ENCODE results near the gene SH3BP1. TPM values are rescaled to one million over a fixed set of nuclear protein-coding genes. Genes with fewer than 3 reads are reported as not detected.
"Not testable (repeated sequence)": the region's sequence is repeated elsewhere in the genome, so short reads cannot be mapped to it uniquely, and the experiment has no call there.

The SH3BP1 gene
- total RNA-seq, 1 donor from 2014 or later = 6.9 TPM

- Mint-ChIP-seq H3K4me1 (ENCODE audit: unreplicated experiment) (peaks cover 3% of the 10 kb centered on the region), H3K27ac (ENCODE audit: unreplicated experiment) (no peak overlapping the region), H3K36me3 (ENCODE audit: unreplicated experiment) (peaks cover 2% of the 10 kb centered on the region), H3K9me3 (ENCODE audit: unreplicated experiment) (no peaks in the 10 kb centered on the region), H3K27me3 (ENCODE audit: unreplicated experiment) (no peaks in the 10 kb centered on the region), H3K4me3 (ENCODE audit: unreplicated experiment) (no peak overlapping the region)
- no peak for TF ChIP-seq CTCF (IDR thresholded peaks at IDR 0.05)
- no peak for DNase-seq (ENCODE audit: extremely low spot score, unreplicated experiment)
These were observed 7.8 kb downstream of the SH3BP1 start for GRCh38 chr22:37647317-37647716.

DNA sequence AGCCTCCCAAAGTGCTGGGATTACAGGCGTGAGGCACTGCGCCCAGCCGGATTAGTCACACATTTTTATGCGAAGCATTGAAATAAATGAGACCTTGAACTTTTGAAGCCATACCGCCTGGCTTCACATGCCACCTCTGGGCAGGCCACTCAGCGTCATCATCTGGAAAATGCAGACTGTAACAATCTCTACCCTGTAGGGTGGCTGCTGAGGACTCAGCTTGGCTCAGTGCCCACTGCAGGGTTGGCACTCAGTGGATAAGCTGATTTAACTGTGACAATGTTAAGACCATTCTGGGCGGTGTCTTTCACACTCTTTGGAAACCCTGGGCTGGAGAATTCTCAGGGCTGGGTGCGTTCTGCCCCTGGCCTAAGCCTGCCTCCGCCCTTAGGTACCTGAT, 8.5 kb downstream of the SH3BP1 start:
- Mint-ChIP-seq H3K4me1 (ENCODE audit: unreplicated experiment) (peaks cover 3% of the 10 kb centered on the region), H3K9me3 (ENCODE audit: unreplicated experiment) (no peaks in the 10 kb centered on the region), H3K27me3 (ENCODE audit: unreplicated experiment) (no peaks in the 10 kb centered on the region), H3K27ac (ENCODE audit: unreplicated experiment) (no peak overlapping the region), H3K36me3 (ENCODE audit: unreplicated experiment) (peaks cover 2% of the 10 kb centered on the region), H3K4me3 (ENCODE audit: unreplicated experiment) (no peak overlapping the region)
- no peak for DNase-seq (ENCODE audit: extremely low spot score, unreplicated experiment)
- TF ChIP-seq CTCF (IDR thresholded peaks at IDR 0.05) = no peak

DNA sequence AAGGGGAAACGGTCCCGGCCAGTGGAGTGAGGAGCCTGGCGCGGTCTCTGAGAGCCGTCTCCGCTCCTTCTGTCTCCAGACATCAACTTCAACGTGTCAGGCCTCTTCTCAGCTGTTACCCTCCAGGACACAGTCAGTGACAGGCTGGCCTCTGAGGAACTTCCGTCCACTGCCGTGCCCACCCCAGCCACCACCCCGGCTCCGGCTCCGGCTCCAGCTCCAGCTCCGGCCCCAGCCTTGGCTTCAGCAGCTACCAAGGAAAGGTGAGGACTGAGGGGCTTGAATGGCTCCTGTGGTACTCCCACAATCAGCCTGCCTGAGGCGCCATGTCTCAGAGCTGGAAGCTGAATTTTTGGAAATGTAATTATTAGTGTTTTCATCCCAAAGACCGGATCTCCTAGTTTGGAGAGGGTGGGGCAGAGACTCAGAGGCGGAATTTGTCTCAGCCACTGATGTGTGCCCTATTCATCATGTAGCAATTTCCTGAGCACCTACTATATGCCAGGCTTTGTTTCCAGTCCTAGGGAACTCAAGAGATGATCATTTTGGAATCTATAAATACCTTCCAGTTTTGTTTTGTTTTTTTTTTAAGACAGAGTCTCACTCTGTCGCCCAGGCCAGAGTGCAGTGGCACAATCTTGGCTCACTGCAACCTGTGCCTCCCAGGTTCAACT, 11.1 kb downstream of the SH3BP1 start:
- no peaks in the 10 kb centered on the region for H3K27me3 Mint-ChIP-seq (ENCODE audit: unreplicated experiment)
- no peak overlapping the region for H3K27ac Mint-ChIP-seq (ENCODE audit: unreplicated experiment)
- no peaks in the 10 kb centered on the region for H3K4me1 Mint-ChIP-seq (ENCODE audit: unreplicated experiment)
- TF ChIP-seq CTCF (IDR thresholded peaks at IDR 0.05) = no peak
- H3K36me3 Mint-ChIP-seq (ENCODE audit: unreplicated experiment) = peaks cover 4% of the 10 kb centered on the region
- H3K4me3 Mint-ChIP-seq (ENCODE audit: unreplicated experiment) = no peak overlapping the region
- no peaks in the 10 kb centered on the region for H3K9me3 Mint-ChIP-seq (ENCODE audit: unreplicated experiment)
- DNase-seq (ENCODE audit: extremely low spot score, unreplicated experiment) = no peak

- no peak for TF ChIP-seq CTCF (IDR thresholded peaks at IDR 0.05)
- H3K36me3 Mint-ChIP-seq (ENCODE audit: unreplicated experiment) = peaks cover 4% of the 10 kb centered on the region
- peaks cover 12% of the 10 kb centered on the region for H3K4me1 Mint-ChIP-seq (ENCODE audit: unreplicated experiment)
- H3K9me3 Mint-ChIP-seq (ENCODE audit: unreplicated experiment) = no peaks in the 10 kb centered on the region
- DNase-seq (ENCODE audit: extremely low spot score, unreplicated experiment) = no peak
- no peak overlapping the region for H3K4me3 Mint-ChIP-seq (ENCODE audit: unreplicated experiment)
- no peaks in the 10 kb centered on the region for H3K27me3 Mint-ChIP-seq (ENCODE audit: unreplicated experiment)
- no peak overlapping the region for H3K27ac Mint-ChIP-seq (ENCODE audit: unreplicated experiment)
These were observed 15.2 kb downstream of the SH3BP1 start for GRCh38 chr22:37654563-37655251.

- Mint-ChIP-seq H3K4me3 (ENCODE audit: unreplicated experiment) (no peak overlapping the region), H3K27me3 (ENCODE audit: unreplicated experiment) (no peaks in the 10 kb centered on the region), H3K4me1 (ENCODE audit: unreplicated experiment) (peaks cover 17% of the 10 kb centered on the region), H3K27ac (ENCODE audit: unreplicated experiment) (no peak overlapping the region), H3K36me3 (ENCODE audit: unreplicated experiment) (peaks cover 4% of the 10 kb centered on the region), H3K9me3 (ENCODE audit: unreplicated experiment) (no peaks in the 10 kb centered on the region)
- no peak for TF ChIP-seq CTCF (IDR thresholded peaks at IDR 0.05)
- no peak for DNase-seq (ENCODE audit: extremely low spot score, unreplicated experiment)
These were observed 15.7 kb downstream of the SH3BP1 start for GRCh38 chr22:37655252-37655563.

GRCh38 chr22:37656583-37656982, 17.1 kb downstream of the SH3BP1 start:
- H3K27me3 Mint-ChIP-seq (ENCODE audit: unreplicated experiment); H3K36me3 Mint-ChIP-seq (ENCODE audit: unreplicated experiment); H3K27ac Mint-ChIP-seq (ENCODE audit: unreplicated experiment); DNase-seq (ENCODE audit: extremely low spot score, unreplicated experiment); H3K4me3 Mint-ChIP-seq (ENCODE audit: unreplicated experiment); H3K9me3 Mint-ChIP-seq (ENCODE audit: unreplicated experiment): not testable (repeated sequence)
- peaks cover 31% of the 10 kb centered on the region for H3K4me1 Mint-ChIP-seq (ENCODE audit: unreplicated experiment)

Measured in osteocyte (in vitro differentiated cells).